ENCODE results near the gene ATG16L2.

GRCh38 chr11:72802822-72803221 is 11.4 kb upstream of the ATG16L2 start:
- TF ChIP-seq CTCF (IDR thresholded peaks at IDR 0.05) = no peak
- TF ChIP-seq POLR2A (IDR thresholded peaks at IDR 0.05) = no peak

Measured in tibial nerve (tissue), 3 donors.